ENCODE data around the gene WNT4. TPM values are rescaled to one million over a fixed set of nuclear protein-coding genes. Genes with fewer than 3 reads are reported as not detected.
A peak's percentile ranks its signal among the peaks of the same experiment; 100 is the strongest.

The WNT4 gene
- total RNA-seq, 1 experiment from 2014 or later = not detected

DNA sequence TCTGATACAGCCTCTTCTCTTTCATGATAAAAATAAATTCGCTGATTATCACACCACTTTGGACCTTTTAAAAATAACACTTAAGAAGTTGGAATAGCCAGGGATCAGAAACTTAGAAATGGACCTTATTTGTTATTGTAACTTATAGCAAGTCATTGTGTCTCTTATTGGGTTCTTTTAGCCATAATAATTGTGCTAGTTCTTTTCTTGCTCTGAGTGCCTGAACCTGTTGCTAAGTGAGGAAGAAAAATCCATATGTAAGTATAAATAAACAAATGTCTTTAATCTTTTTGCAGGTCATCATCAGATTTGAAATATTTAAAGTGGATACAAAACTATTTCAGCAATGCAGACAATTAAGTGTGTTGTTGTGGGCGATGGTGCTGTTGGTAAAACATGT lies 64.8 kb downstream of the WNT4 start:
- Histone ChIP-seq H3K4me1 (ENCODE audit: low read length) (peaks cover 46% of the 10 kb centered on the region), H3K27me3 (ENCODE audit: low read length) (no peaks in the 10 kb centered on the region)

DNA sequence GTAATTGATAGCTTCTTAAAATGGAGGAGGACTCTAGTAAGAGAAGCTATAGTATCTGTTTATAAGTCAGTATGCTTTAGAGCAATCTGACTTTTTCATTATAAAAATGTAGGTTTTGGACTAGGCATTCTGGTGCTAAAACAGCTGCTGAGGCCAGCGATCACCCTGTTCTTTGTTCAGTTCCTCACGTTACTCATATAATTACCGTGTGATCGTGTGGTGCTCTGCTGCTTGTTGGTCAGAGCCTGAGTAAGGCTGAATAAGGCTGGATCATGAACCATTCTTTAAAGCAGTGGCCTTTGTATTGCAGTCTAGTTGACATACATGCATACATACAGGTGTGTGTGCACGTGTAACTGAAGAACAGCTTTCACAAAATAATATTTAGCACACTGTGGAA lies 65.2 kb downstream of the WNT4 start:
- no peak overlapping the region for H3K9ac ChIP-seq (ENCODE audit: low read length)
- no peak overlapping the region for H3K4me3 ChIP-seq (ENCODE audit: low read length)
- no peak for DNase-seq
- no peak overlapping the region for H2AFZ ChIP-seq (ENCODE audit: low read length)
- H3K79me2 ChIP-seq (ENCODE audit: low read length) = peaks cover 99% of the 10 kb centered on the region
- H3K9me3 ChIP-seq (ENCODE audit: low read length) = no peaks in the 10 kb centered on the region
- no peaks in the 10 kb centered on the region for H3K9me2 ChIP-seq (replicated peaks; ENCODE audit: insufficient read depth, low read length)
- H3K27ac ChIP-seq (ENCODE audit: low read length) = no peak overlapping the region
- no peak overlapping the region for H3K4me2 ChIP-seq (ENCODE audit: low read depth, low read length, poor library complexity, severe bottlenecking)
- H4K20me1 ChIP-seq (ENCODE audit: insufficient read depth, low read depth, low read length) = peaks cover 65% of the 10 kb centered on the region
- H3K27me3 ChIP-seq (ENCODE audit: low read length) = no peaks in the 10 kb centered on the region
- peaks cover 50% of the 10 kb centered on the region for H3K4me1 ChIP-seq (ENCODE audit: low read length)
- H3K36me3 ChIP-seq (ENCODE audit: insufficient read depth, low read length) = peaks cover 33% of the 10 kb centered on the region

More for the DNA sequence above, 64.8 kb downstream of the WNT4 start:
- Histone ChIP-seq H3K9me2 (replicated peaks; ENCODE audit: insufficient read depth, low read length) (no peaks in the 10 kb centered on the region), H3K27ac (ENCODE audit: low read length) (no peak overlapping the region), H3K4me3 (ENCODE audit: low read length) (no peak overlapping the region), H3K9me3 (ENCODE audit: low read length) (no peaks in the 10 kb centered on the region), H2AFZ (ENCODE audit: low read length) (no peak overlapping the region), H3K79me2 (ENCODE audit: low read length) (peaks cover 99% of the 10 kb centered on the region), H3K36me3 (ENCODE audit: insufficient read depth, low read length) (peaks cover 33% of the 10 kb centered on the region), H3K4me2 (ENCODE audit: low read depth, low read length, poor library complexity, severe bottlenecking) (no peak overlapping the region), H3K9ac (ENCODE audit: low read length) (no peak overlapping the region), H4K20me1 (ENCODE audit: insufficient read depth, low read depth, low read length) (peaks cover 62% of the 10 kb centered on the region)
- no peak for DNase-seq

DNA sequence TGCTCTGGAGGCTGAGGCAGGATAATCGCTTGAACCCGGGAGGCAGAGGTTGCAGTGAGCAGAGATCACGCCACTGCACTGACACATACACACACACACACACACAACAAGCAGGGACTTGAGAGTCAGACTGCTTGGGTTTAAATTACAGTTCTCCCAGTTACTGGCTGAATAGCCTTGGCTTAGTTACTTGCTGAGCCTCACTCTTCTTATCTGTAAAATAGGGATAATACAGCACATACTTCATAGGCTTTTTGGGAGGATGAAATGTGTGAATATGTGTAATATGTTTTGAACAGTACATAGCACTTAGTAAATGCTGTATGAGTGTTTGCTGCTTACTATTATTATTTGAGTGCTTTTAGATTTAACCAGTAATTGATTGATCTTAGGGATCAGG lies 66.6 kb downstream of the WNT4 start:
- H3K4me2 ChIP-seq (ENCODE audit: low read depth, low read length, poor library complexity, severe bottlenecking) = peak overlapping the region; percentile 78
- no peaks in the 10 kb centered on the region for H3K9me2 ChIP-seq (replicated peaks; ENCODE audit: insufficient read depth, low read length)
- peak overlapping the region; percentile 90 for H3K27ac ChIP-seq (ENCODE audit: low read length)
- peak overlapping the region; percentile 3; the same call in 1 of the 2 replicates for H3K9ac ChIP-seq (ENCODE audit: low read length)
- H3K36me3 ChIP-seq (ENCODE audit: insufficient read depth, low read length) = peaks cover 26% of the 10 kb centered on the region
- no peak for DNase-seq
- H3K4me1 ChIP-seq (ENCODE audit: low read length) = peaks cover 59% of the 10 kb centered on the region
- no peaks in the 10 kb centered on the region for H3K9me3 ChIP-seq (ENCODE audit: low read length)
- H3K79me2 ChIP-seq (ENCODE audit: low read length) = peaks cover 99% of the 10 kb centered on the region
- H4K20me1 ChIP-seq (ENCODE audit: insufficient read depth, low read depth, low read length) = peaks cover 68% of the 10 kb centered on the region
- no peak overlapping the region for H2AFZ ChIP-seq (ENCODE audit: low read length)
- H3K4me3 ChIP-seq (ENCODE audit: low read length) = peak overlapping the region; percentile 48; the same call in 1 of the 2 replicates
- no peaks in the 10 kb centered on the region for H3K27me3 ChIP-seq (ENCODE audit: low read length)

DNA sequence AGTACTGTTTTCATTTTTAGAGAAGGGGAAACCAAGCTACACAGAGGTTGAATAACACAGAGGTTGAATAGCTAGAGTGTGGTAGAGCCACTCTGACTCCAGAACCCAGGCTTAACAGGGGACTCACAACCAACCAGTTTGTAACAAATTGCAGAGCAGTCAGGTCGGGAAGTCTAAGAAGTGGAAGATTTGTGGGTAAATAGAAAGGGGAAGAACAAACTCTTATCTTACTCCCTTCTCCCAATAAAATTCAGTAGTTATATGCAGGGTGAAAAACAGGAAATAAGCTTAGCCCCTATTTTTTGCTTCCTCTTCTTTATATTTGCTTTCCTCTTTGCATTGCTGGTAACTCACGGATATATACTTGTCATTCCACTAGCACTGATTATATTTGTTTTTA lies 67.2 kb downstream of the WNT4 start:
- H3K9me2 ChIP-seq (replicated peaks; ENCODE audit: insufficient read depth, low read length) = no peaks in the 10 kb centered on the region
- peaks cover 99% of the 10 kb centered on the region for H3K79me2 ChIP-seq (ENCODE audit: low read length)
- peak overlapping the region; percentile 30 for H3K9ac ChIP-seq (ENCODE audit: low read length)
- peak overlapping the region; percentile 90 for H3K27ac ChIP-seq (ENCODE audit: low read length)
- no peaks in the 10 kb centered on the region for H3K9me3 ChIP-seq (ENCODE audit: low read length)
- peaks cover 26% of the 10 kb centered on the region for H3K36me3 ChIP-seq (ENCODE audit: insufficient read depth, low read length)
- H3K4me2 ChIP-seq (ENCODE audit: low read depth, low read length, poor library complexity, severe bottlenecking) = peak overlapping the region; percentile 78
- DNase-seq = no peak
- H3K4me1 ChIP-seq (ENCODE audit: low read length) = peaks cover 60% of the 10 kb centered on the region
- peaks cover 72% of the 10 kb centered on the region for H4K20me1 ChIP-seq (ENCODE audit: insufficient read depth, low read depth, low read length)
- H3K4me3 ChIP-seq (ENCODE audit: low read length) = peak overlapping the region; percentile 48
- H2AFZ ChIP-seq (ENCODE audit: low read length) = no peak overlapping the region
- H3K27me3 ChIP-seq (ENCODE audit: low read length) = no peaks in the 10 kb centered on the region

DNA sequence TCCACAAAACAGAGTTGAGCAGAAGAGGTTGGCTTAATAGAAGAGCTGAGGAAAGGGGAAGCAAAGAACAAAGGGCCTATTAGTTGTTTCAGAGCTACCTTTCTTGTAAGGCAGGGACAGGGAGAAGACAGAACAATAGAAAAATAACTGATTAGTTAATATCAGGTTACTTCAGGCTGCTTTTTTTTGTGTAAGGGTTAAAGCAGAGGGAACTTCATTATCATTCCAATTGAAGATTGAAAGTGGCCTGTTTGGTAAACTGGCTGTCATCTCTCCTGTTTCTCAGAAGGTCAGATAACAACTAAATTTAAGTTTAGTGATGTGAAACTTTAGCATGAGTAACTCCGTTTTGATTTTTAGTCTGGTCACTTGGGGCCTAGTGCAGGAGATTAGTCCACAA lies 68.1 kb downstream of the WNT4 start:
- Histone ChIP-seq H3K4me3 (ENCODE audit: low read length) (peak overlapping the region; percentile 48), H3K9me2 (replicated peaks; ENCODE audit: insufficient read depth, low read length) (no peaks in the 10 kb centered on the region), H2AFZ (ENCODE audit: low read length) (no peak overlapping the region), H3K4me2 (ENCODE audit: low read depth, low read length, poor library complexity, severe bottlenecking) (peak overlapping the region; percentile 78), H3K79me2 (ENCODE audit: low read length) (peaks cover 99% of the 10 kb centered on the region), H3K4me1 (ENCODE audit: low read length) (peaks cover 60% of the 10 kb centered on the region), H3K27ac (ENCODE audit: low read length) (peak overlapping the region; percentile 90), H3K9ac (ENCODE audit: low read length) (peak overlapping the region; percentile 30), H3K36me3 (ENCODE audit: insufficient read depth, low read length) (peaks cover 21% of the 10 kb centered on the region), H4K20me1 (ENCODE audit: insufficient read depth, low read depth, low read length) (peaks cover 78% of the 10 kb centered on the region), H3K27me3 (ENCODE audit: low read length) (no peaks in the 10 kb centered on the region), H3K9me3 (ENCODE audit: low read length) (no peaks in the 10 kb centered on the region)
- peak; percentile 56 for DNase-seq

DNA sequence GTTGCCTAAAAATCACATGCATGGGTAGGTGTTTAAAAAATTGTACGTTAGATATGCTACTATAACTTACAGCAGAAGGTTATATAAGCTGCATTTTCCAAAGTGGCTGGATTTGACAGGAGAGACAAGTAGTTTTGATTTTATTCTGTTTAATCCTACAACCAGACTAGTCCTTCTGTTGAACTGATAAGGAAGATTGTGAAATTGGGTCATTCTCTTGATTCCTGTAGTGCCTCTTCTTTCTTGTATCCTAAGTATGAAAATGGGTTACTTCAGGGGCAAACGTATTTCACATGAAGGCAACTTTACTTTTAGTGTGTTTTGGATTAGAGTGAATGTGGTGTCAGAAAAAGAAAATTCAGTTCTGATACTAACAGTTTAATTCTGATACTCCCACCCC lies 71.4 kb downstream of the WNT4 start:
- Histone ChIP-seq H4K20me1 (ENCODE audit: insufficient read depth, low read depth, low read length) (peaks cover 80% of the 10 kb centered on the region), H3K9me3 (ENCODE audit: low read length) (no peaks in the 10 kb centered on the region), H3K4me2 (ENCODE audit: low read depth, low read length, poor library complexity, severe bottlenecking) (no peak overlapping the region), H3K36me3 (ENCODE audit: insufficient read depth, low read length) (peaks cover 1% of the 10 kb centered on the region; the same call in 1 of the 2 replicates), H3K4me1 (ENCODE audit: low read length) (peaks cover 47% of the 10 kb centered on the region), H3K27ac (ENCODE audit: low read length) (0 out of 2 replicates have a peak overlapping the region, but pooled peaks have one; percentile 17), H3K9me2 (replicated peaks; ENCODE audit: insufficient read depth, low read length) (no peaks in the 10 kb centered on the region), H3K4me3 (ENCODE audit: low read length) (no peak overlapping the region), H3K79me2 (ENCODE audit: low read length) (peaks cover 99% of the 10 kb centered on the region), H3K27me3 (ENCODE audit: low read length) (no peaks in the 10 kb centered on the region), H2AFZ (ENCODE audit: low read length) (no peak overlapping the region), H3K9ac (ENCODE audit: low read length) (no peak overlapping the region)
- no peak for DNase-seq

Other genes with a start within 250 kb of the WNT4 start
- under 0.01 TPM in 1 of 2 replicates, not detected in the other for gene HSPG2, start 205.8 kb downstream of the WNT4 start, total RNA-seq (2014; rRNA removed; shearing (Covaris generic); ENCODE audit: low replicate concordance)
- gene CELA3B, start 166.1 kb downstream of the WNT4 start, total RNA-seq (2014; rRNA removed; shearing (Covaris generic); ENCODE audit: low replicate concordance) = not detected in 2 replicates
- not detected in 2 replicates for gene CELA3A, start 141.4 kb downstream of the WNT4 start, total RNA-seq (2014; rRNA removed; shearing (Covaris generic); ENCODE audit: low replicate concordance)
- gene CDC42, start 90.4 kb downstream of the WNT4 start, total RNA-seq (2014; rRNA removed; shearing (Covaris generic); ENCODE audit: low replicate concordance) = 120 and 223 TPM in 2 replicates